ENCODE data around the gene RENBP. TPM values are rescaled to one million over a fixed set of nuclear protein-coding genes. Genes with fewer than 3 reads are reported as not detected.
A peak's percentile ranks its signal among the peaks of the same experiment; 100 is the strongest.

The RENBP gene
- polyA plus RNA-seq, 1 experiment: 0.16 TPM

- Histone ChIP-seq H3K27me3 (ENCODE audit: control insufficient read depth, insufficient read depth, low read length) (no peaks in the 10 kb centered on the region), H3K9me3 (ENCODE audit: control insufficient read depth, insufficient read depth, low read length) (no peaks in the 10 kb centered on the region), H3K4me3 (ENCODE audit: low read depth, low read length) (peak overlapping the region; percentile 49), H3K27ac (ENCODE audit: low read depth, low read length) (no peak overlapping the region)
- no peak for DNase-seq (ENCODE audit: low read depth, low spot score)
- ChIA-PET POLR2A (interaction anchor here (0.5 to 1.2 kb wide), 4 partner anchors 12 to 248 kb away, joined by 3 to 6 read pairs (median 4); partner anchors contain the start of genes IDH3G and SSR4), CTCF (interaction anchor here (4.0 kb wide), 1 partner anchor 12 kb away, joined by 29 read pairs; no protein-coding TSS in a partner anchor)
- TF ChIP-seq CTCF (IDR thresholded peaks at IDR 0.05; ENCODE audit: low read depth, low read length): no peak
Measured at GRCh38 chrX:153935326-153935851, 9.1 kb downstream of the RENBP start.

- no peaks in the 10 kb centered on the region for H3K9me3 ChIP-seq (ENCODE audit: control insufficient read depth, insufficient read depth, low read length)
- H3K27ac ChIP-seq (ENCODE audit: low read depth, low read length): no peak within 1 kb of the TSS
- DNase-seq (ENCODE audit: low read depth, low spot score): no peak
- CTCF ChIA-PET: interaction anchor here (4.0 kb wide), 1 partner anchor 12 kb away, joined by 29 read pairs; no protein-coding TSS in a partner anchor
- peak within 1 kb of the TSS; percentile 74 for H3K4me3 ChIP-seq (ENCODE audit: low read depth, low read length)
- POLR2A ChIA-PET: interaction anchor here (0.5 to 1.2 kb wide), 4 partner anchors 12 to 248 kb away, joined by 3 to 6 read pairs (median 4); partner anchors contain the start of genes IDH3G and SSR4
- TF ChIP-seq CTCF (IDR thresholded peaks at IDR 0.05; ENCODE audit: low read depth, low read length): no peak
- no peaks in the 10 kb centered on the region for H3K27me3 ChIP-seq (ENCODE audit: control insufficient read depth, insufficient read depth, low read length)
Measured at GRCh38 chrX:153934762-153935325, 9.6 kb downstream of the RENBP start, which contains the start of gene NAA10. Gene NAA10 (minus strand): TSS chrX:153935037. CDS start chrX:153934904, 133 bp downstream.

- TF ChIP-seq CTCF (IDR thresholded peaks at IDR 0.05; ENCODE audit: low read depth, low read length): no peak
- ChIA-PET CTCF (interaction anchor here (1.6 to 4.0 kb wide), 3 partner anchors 11 to 170 kb away, joined by 3 to 29 read pairs (median 6); partner anchors contain the start of gene PLXNB3), POLR2A (interaction anchor here (1.2 kb wide), 1 partner anchor 140 kb away, joined by 6 read pairs; the partner anchor contains the start of genes IDH3G and SSR4)
- no peak overlapping the region for H3K27ac ChIP-seq (ENCODE audit: low read depth, low read length)
- H3K4me3 ChIP-seq (ENCODE audit: low read depth, low read length): peak overlapping the region; percentile 74
- no peak for DNase-seq (ENCODE audit: low read depth, low spot score)
- H3K27me3 ChIP-seq (ENCODE audit: control insufficient read depth, insufficient read depth, low read length): no peaks in the 10 kb centered on the region
- no peaks in the 10 kb centered on the region for H3K9me3 ChIP-seq (ENCODE audit: control insufficient read depth, insufficient read depth, low read length)
Measured at GRCh38 chrX:153934148-153934761, 10.2 kb downstream of the RENBP start.

GRCh38 chrX:153933748-153934147 is 10.7 kb downstream of the RENBP start:
- CTCF ChIA-PET: interaction anchor here (1.6 to 4.0 kb wide), 3 partner anchors 11 to 169 kb away, joined by 3 to 29 read pairs (median 6); partner anchors contain the start of gene PLXNB3
- Histone ChIP-seq H3K9me3 (ENCODE audit: control insufficient read depth, insufficient read depth, low read length) (no peaks in the 10 kb centered on the region), H3K4me3 (ENCODE audit: low read depth, low read length) (peak overlapping the region; percentile 74), H3K27me3 (ENCODE audit: control insufficient read depth, insufficient read depth, low read length) (no peaks in the 10 kb centered on the region), H3K27ac (ENCODE audit: low read depth, low read length) (no peak overlapping the region)
- POLR2A ChIA-PET: no interaction called here
- TF ChIP-seq CTCF (IDR thresholded peaks at IDR 0.05; ENCODE audit: low read depth, low read length): no peak
- DNase-seq (ENCODE audit: low read depth, low spot score): no peak

Measured in AG04450 (cell line).